Sigmoid colon (tissue), 7 donors: ENCODE data around the gene RXRA. TPM values are rescaled to one million over a fixed set of nuclear protein-coding genes. Genes with fewer than 3 reads are reported as not detected.

Experiments
- DNase-seq: peaks from one replicate; pipeline ENCODE4 v3.0.0-alpha.2; 2019
- H3K27ac ChIP-seq, 4 donors: fragments of 200-600 bp; sonication (generic); one replicate each; pipeline ENCODE4 v1.5.1; 2016 to 2019; ENCODE audit warnings: mild to moderate bottlenecking in 1 of 4
- H3K27me3 ChIP-seq, 3 donors: fragments of 200-600 bp; sonication (generic); one replicate each; pipeline ENCODE4 v1.5.1; 2019; ENCODE audit warnings: mild to moderate bottlenecking in 1 of 3
- H3K36me3 ChIP-seq, 4 donors: fragments of 200-600 bp; sonication (generic); one replicate each; pipeline ENCODE4 v1.5.1; 2016 to 2019
- H3K4me1 ChIP-seq, 4 donors: fragments of 200-600 bp; sonication (generic); one replicate each; pipeline ENCODE4 v1.5.1; 2017 to 2019
- H3K4me3 ChIP-seq, 4 donors: fragments of 200-600 bp; sonication (generic); one replicate each; pipeline ENCODE4 v1.5.1; 2017 to 2019; ENCODE audit warnings: mild to moderate bottlenecking in 2 of 4, moderate library complexity in 1 of 4
- H3K9me3 ChIP-seq, 4 donors: fragments of 200-600 bp in 3 of 4; sonication (generic) in 3 of 4; one replicate each; pipeline versions ENCODE4 v1.5.1 to v1.6.1; 2013 to 2019
- EP300 ChIP-seq, 4 donors: sonication (generic); formaldehyde crosslinking; IDR thresholded peaks; one replicate each; pipeline ENCODE4 v1.6.1; 2017; ENCODE audit warnings: antibody characterized with exemption in 4 of 4
- POLR2A ChIP-seq, 2 donors: fragments of 450-650 bp; IDR thresholded peaks; one replicate each; pipeline ENCODE4 v1.6.1; 2016; ENCODE audit warnings: antibody characterized with exemption in 2 of 2, mild to moderate bottlenecking in 2 of 2, moderate library complexity in 2 of 2
- POLR2AphosphoS5 ChIP-seq, 4 donors: sonication (generic); formaldehyde crosslinking; IDR thresholded peaks; one replicate each; pipeline ENCODE4 v1.6.1; 2017; ENCODE audit warnings: antibody characterized with exemption in 4 of 4
- WGBS, 2 donors: extraction: QIAGEN DNeasy Blood & Tissue Kit; methylation state at CpG; one replicate each; pipeline ENCODE4 v1.1.7; 2013; 5-methylcytosine and 5-hydroxymethylcytosine counted together
- intact Hi-C: fragments of 100-400 bp; cut with DNase I; formaldehyde crosslinking; loops from one replicate; pipeline ENCODE4 v1.15.1; 2023
- polyA plus RNA-seq, 3 donors: library from polyadenylated mRNA; stranded (reverse); fragments of 200-250 nt; gene quantifications; one replicate each; pipeline ENCODE4 v1.2.3, GENCODE V29; 2013
- total RNA-seq, 4 donors: library from RNA; depleted of rRNA; stranded (reverse); fragments of >200 nt; gene quantifications; one replicate each; pipeline ENCODE4 v1.1.0, GENCODE V29; 2016
- TF ChIP-seq, protein P1 (sequence below), 4 experiments: fragments of 450-650 bp in 3 of 4; fragments of 200-600 bp in 1 of 4; IDR thresholded peaks; one replicate each; pipeline ENCODE4 v1.5.1; 2016 to 2019; ENCODE audit warnings: antibody characterized with exemption in 4 of 4, mild to moderate bottlenecking in 3 of 4, moderate library complexity in 2 of 4
- donor health status: healthy with polysubstance abuse.
- donor health status: Bipolar disorder and iron deficiency.
- donor health status: healthy.

RXRA gene
- total and polyA plus RNA-seq, 7 donors = 26.7 to 50.8 (median 35.7) TPM

GRCh38 chr9:134481762-134482161 is 155.5 kb downstream of the RXRA start:
- no peak overlapping the region for H3K4me3 ChIP-seq
- WGBS, 2 donors = 72 to 90% methylated on average over 7 of the region's 7 CpGs
- no peaks in the 10 kb centered on the region for H3K27me3 ChIP-seq
- no peaks in the 10 kb centered on the region for H3K9me3 ChIP-seq
- no peak for DNase-seq
- no peaks in the 10 kb centered on the region for H3K36me3 ChIP-seq
- no peak for TF ChIP-seq POLR2A (IDR thresholded peaks at IDR 0.05)
- TF ChIP-seq EP300 (IDR thresholded peaks at IDR 0.05) = no peak
- no peak for TF ChIP-seq POLR2AphosphoS5 (IDR thresholded peaks at IDR 0.05)
- TF ChIP-seq, protein P1, sequence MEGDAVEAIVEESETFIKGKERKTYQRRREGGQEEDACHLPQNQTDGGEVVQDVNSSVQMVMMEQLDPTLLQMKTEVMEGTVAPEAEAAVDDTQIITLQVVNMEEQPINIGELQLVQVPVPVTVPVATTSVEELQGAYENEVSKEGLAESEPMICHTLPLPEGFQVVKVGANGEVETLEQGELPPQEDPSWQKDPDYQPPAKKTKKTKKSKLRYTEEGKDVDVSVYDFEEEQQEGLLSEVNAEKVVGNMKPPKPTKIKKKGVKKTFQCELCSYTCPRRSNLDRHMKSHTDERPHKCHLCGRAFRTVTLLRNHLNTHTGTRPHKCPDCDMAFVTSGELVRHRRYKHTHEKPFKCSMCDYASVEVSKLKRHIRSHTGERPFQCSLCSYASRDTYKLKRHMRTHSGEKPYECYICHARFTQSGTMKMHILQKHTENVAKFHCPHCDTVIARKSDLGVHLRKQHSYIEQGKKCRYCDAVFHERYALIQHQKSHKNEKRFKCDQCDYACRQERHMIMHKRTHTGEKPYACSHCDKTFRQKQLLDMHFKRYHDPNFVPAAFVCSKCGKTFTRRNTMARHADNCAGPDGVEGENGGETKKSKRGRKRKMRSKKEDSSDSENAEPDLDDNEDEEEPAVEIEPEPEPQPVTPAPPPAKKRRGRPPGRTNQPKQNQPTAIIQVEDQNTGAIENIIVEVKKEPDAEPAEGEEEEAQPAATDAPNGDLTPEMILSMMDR (IDR thresholded peaks at IDR 0.05) = no peak
- intact Hi-C loops = no loop called here
- H3K27ac ChIP-seq = no peak overlapping the region
- H3K4me1 ChIP-seq = peaks cover 0 to 18% (median 4%) of the 10 kb centered on the region in 4 donors

DNA sequence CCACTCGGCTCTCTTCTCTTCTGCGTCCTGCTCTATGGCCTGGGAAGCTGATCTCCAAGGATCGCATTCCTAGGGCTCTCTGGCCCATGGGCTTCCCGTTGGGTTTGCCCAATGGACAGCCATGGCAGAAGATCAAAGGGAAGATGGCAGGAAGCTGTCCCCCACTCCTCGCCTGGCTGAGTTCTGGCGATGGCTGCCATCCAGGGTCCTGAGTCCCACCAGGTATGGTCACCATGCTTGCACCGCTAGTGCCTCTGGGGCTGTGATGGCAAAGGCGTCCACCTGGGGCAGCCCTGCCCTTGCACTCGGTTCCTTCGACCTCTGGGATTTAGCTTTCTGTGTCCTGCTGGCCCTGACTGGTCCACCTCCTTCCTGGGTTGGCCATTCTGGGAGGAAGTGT is 156.0 kb downstream of the RXRA start:
- WGBS, 2 donors = 83 to 90% methylated on average over 10 of the region's 10 CpGs
- Histone ChIP-seq H3K4me3 (no peak overlapping the region), H3K4me1 (peaks cover 0 to 14% (median 4%) of the 10 kb centered on the region in 4 donors), H3K27ac (no peak overlapping the region), H3K27me3 (no peaks in the 10 kb centered on the region), H3K9me3 (no peaks in the 10 kb centered on the region), H3K36me3 (no peaks in the 10 kb centered on the region)
- intact Hi-C loops = no loop called here
- DNase-seq = no peak
- TF ChIP-seq EP300 (IDR thresholded peaks at IDR 0.05) = no peak
- no peak for TF ChIP-seq POLR2A (IDR thresholded peaks at IDR 0.05)
- TF ChIP-seq, protein P1 (IDR thresholded peaks at IDR 0.05) = no peak
- no peak for TF ChIP-seq POLR2AphosphoS5 (IDR thresholded peaks at IDR 0.05)

DNA sequence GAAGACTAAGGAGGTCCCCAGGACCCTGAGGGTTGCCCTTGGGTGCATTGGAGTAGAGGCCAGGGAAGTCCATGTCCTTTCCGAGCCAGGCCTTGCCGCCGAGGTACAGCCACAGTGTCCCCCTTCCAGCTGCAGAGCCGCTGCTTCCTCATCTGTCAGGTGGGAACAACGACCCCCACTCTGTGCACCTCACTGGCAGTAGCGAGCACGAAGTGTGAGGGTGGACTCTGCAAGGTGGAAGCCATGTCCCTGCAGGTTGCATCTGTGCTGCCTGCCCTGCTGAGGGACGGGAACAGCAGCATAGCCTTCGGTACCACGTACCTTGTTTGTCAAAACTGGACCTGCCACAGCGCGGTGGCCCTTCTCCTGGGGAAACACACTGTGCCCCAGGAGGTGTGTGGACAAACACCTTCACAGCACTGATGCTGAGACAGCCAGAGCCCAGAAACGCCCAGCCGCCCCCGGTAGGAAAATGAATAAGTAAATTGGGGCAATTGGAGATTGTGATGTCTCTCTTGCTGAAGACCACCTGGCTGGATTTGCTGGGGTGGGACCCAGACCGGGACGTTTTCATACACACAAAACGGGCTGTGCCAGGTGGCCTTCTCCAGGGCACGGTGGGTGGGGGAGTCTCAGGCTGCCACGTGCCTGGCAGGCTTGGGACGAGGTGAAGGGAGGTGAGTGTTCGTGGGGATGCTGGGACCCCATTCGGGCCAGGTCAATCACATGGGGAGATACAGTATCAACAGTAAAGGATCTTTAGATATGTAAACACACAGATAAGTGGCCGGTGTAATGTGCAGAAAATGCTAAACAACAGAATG is 157.3 kb downstream of the RXRA start:
- Histone ChIP-seq H3K4me3 (no peak overlapping the region), H3K36me3 (no peaks in the 10 kb centered on the region), H3K4me1 (peaks cover 0 to 1% (median 0%) of the 10 kb centered on the region in 4 donors), H3K9me3 (no peaks in the 10 kb centered on the region), H3K27me3 (no peaks in the 10 kb centered on the region), H3K27ac (no peak overlapping the region)
- peak; percentile 54 for DNase-seq
- intact Hi-C loops = no loop called here
- TF ChIP-seq, protein P1 (IDR thresholded peaks at IDR 0.05) = no peak
- TF ChIP-seq EP300 (IDR thresholded peaks at IDR 0.05) (no peak), POLR2A (IDR thresholded peaks at IDR 0.05) (no peak), POLR2AphosphoS5 (IDR thresholded peaks at IDR 0.05) (no peak)
- WGBS, 2 donors = 80 to 84% methylated on average over 24 of the region's 24 CpGs

- Histone ChIP-seq H3K9me3 (no peaks in the 10 kb centered on the region), H3K4me1 (no peaks in the 10 kb centered on the region), H3K27ac (no peak overlapping the region), H3K27me3 (no peaks in the 10 kb centered on the region), H3K36me3 (no peaks in the 10 kb centered on the region), H3K4me3 (no peak overlapping the region)
- peak; percentile 65 for DNase-seq
- WGBS, 2 donors = 72% methylated on average over 3 of the region's 3 CpGs
- TF ChIP-seq EP300 (IDR thresholded peaks at IDR 0.05) (no peak), POLR2A (IDR thresholded peaks at IDR 0.05) (no peak), POLR2AphosphoS5 (IDR thresholded peaks at IDR 0.05) (no peak)
- TF ChIP-seq, protein P1 (IDR thresholded peaks at IDR 0.05) = no peak
- intact Hi-C loops = no loop called here
Measured at GRCh38 chr9:134484479-134484878, 158.2 kb downstream of the RXRA start.
